ENCODE measurements around the gene ZNF775.
"Not testable (repeated sequence)": the region's sequence is repeated elsewhere in the genome, so short reads cannot be mapped to it uniquely, and the experiment has no call there.

Gene ZNF775

GRCh38 chr7:150383710-150384397 lies 4.7 kb downstream of the ZNF775 start:
- no peak for DNase-seq

GRCh38 chr7:150384406-150385301 lies 5.5 kb downstream of the ZNF775 start:
- DNase-seq = no peak

DNA sequence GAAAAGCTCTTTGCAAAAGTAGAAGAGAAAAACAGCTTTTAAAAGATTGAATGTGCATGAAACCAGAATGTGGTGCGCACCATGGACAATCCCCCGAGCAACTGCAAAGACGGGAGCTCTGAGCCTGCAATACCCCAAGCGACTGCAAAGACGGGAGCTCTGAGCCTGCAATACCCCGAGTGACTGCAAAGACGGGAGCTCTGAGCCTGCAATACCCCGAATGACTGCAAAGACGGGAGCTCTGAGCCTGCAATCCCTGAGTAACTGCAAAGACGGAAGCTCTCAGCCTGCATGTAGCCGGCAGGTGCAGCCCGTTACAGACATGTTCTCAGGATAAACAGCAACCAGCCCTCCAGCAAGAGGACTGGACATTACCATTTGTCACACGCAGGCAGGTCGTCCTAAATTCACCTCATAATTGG lies 6.2 kb downstream of the ZNF775 start:
- no peak for DNase-seq

GRCh38 chr7:150385884-150386283 lies 6.8 kb downstream of the ZNF775 start:
- not testable (repeated sequence) for DNase-seq

DNA sequence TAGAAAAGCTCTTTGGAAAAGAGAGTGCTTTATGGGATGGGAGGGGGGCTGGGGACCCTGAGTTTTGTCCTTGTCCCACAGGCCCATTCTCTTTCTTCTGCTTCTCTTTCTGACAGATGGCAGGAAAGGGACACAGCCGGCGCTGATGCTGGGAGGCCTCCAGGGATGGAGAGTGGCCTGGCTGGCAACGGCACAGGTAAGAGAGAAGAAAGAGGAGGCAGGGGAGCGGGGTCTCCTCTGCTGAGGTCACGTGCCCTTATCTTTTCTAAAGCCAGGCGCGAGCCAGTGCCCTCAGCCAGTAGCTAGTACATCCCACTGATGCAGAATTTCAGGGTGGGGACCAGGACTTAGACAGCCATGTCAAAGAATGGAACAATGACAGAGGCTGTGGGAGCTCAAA lies 9.2 kb downstream of the ZNF775 start:
- DNase-seq = no peak

- no peak for DNase-seq
Measured at GRCh38 chr7:150388709-150389531, 9.8 kb downstream of the ZNF775 start.

DNA sequence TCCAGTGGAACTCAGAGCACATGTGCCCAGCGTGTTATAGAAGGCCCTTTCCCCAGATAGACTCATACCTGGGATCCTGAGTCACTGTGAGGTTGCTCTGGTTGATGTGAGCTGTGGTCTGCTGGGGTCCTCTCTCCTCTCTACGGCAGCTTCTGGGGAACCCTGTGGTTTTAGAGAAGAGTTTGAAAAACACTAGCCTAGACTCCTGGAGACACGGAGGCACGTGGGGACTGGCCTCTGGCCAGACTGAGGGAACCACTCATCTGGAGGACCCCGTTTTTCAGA lies 10.3 kb downstream of the ZNF775 start:
- DNase-seq = no peak

DNA sequence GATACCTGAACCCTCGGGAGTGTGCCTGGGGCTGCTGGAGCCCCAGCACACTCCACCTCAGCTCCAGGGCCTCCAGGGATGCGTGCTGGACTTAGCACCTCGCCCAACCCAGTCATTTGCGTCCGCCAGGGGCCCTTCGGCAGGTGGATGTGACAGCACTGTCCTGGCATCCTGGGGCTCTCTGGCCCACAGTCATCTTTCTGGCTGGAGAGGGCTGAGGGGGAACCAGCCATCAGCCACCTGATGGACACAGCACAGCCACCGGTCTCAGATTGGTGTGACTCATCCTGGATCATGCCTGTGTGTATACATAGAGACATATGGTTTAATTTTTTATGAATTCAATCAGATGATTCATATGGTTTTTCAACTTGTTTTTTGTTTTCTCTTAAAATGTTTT lies 11.1 kb downstream of the ZNF775 start:
- DNase-seq = no peak

DNA sequence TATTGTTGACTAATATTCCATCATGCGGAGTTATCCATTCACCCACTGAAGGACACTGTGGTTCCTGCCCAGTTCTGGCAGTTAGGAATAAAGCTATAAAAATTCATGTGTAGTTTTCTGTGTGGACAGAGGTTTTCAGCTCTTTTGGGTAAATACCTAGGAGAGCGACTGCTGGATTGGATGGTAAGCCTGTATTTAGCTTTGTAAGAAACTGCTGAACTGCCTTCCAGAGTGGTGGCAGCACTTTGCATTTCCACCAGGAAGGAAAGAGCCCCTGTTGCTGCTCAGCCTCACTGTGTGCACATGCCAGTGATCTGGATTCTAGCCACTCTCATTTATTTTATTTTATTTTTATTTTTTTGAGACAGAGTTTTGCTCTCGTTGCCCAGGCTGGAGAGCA lies 14.2 kb downstream of the ZNF775 start:
- DNase-seq = no peak

DNA sequence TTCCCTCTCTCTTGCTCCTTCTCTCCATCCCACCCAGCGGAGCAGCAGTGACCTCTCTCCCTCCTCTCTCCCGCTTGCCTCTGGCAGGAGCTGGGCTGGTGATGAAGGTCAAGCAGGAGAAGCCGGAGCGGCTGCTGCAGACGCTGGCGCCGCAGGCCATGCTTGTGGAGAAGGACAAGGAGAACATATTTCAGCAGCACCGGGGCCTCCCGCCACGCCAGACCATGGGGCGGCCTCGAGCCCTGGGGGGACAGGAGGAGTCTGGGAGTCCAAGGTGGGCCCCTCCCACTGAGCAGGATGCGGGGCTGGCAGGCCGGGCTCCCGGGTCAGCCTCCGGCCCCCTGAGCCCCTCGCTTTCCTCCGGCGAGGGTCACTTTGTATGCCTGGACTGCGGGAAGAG lies 17.3 kb downstream of the ZNF775 start:
- no peak for DNase-seq

GRCh38 chr7:150396851-150397260 lies 17.7 kb downstream of the ZNF775 start:
- DNase-seq = no peak

GRCh38 chr7:150397346-150398107 lies 18.4 kb downstream of the ZNF775 start:
- no peak for DNase-seq

DNA sequence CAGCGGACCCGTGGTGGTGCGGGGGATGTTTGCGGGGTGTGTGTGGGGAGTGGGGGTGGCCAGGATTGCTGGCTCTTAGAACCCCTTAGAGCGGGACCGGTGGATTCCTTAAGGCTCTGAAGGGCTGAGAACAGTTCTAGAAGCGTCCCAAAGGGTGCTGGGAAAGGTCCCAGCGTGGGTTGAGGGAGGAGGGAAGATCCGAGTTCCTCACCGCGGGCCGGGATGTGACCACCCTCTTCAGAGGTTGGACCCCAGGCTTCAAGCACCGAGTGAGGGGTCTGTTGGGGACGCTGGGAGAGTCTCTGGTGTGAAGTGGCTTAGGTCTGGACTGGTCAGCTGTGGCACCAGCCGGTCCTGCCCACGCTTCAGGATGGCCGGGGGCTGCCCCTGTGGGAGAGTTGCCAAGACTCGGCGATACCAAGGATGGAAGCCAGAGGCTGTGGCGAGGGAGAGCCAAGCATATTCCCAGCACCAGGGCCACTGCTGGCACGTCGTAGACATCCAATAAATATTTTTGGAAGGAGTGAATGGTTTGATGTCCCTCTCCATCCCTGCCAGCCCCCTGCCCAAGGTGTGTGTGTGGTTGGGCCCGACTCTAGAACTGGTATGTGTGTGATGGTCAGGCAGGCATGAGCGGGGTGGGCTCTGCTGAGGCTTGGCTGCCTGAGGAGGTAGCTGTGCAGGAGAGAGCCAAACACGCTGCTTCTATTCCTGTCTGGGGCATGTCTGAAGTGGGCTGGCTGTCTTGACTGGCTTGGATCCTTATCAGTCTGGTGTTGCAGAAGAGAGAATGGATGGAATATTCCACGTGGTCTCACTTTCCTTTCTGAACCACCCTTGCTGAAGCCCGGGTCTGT lies 19.2 kb downstream of the ZNF775 start:
- no peak for DNase-seq

DNA sequence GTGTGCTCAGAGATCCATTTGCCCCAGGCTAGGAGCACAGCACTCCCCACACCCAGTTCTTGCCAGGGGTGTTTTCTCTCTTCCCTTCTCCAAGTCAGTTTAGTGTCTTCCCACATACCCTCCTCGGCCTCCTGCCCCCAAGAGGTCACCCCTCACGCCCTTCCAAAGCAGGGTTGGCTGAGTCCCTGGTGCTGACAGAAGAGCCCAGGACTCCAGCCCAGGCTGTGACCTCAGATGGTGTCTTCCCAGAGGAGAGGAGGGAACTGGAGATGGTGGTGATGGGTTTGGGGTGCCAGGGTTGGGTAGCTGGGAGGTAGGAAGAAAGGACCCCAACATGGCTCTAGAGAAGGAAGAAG lies 19.8 kb downstream of the ZNF775 start:
- DNase-seq = no peak

DNA sequence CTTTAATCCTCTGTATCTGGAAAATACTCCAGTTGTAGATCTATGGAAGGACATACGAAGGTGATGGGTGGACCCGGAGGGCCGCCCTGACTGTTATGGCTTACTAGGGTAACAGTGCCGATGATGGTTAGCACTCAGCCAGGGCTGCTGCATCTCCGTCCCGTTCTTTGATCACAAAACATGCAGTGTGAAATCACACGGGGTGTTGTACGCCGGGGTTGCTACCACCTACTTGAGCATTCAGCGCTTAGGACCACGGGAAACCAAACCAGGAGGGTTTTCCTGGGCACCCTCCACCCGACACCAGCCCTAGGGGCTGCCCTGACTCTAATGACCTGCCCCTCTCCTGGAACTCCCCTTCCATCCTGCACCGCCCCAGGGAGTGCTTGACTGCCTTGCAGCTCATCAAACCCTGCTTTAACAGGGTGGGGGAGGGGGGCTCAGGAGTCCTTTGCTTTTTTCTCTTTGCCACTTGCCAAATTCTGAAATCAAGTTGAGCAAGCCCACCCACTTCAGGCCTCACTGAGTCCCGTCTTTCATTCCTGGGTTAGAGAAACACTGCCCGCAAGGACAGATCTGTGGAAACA lies 20.4 kb downstream of the ZNF775 start:
- no peak for DNase-seq

- DNase-seq = no peak
Measured at GRCh38 chr7:150400008-150400787, 21.1 kb downstream of the ZNF775 start.

GRCh38 chr7:150400788-150401423 lies 21.8 kb downstream of the ZNF775 start:
- no peak for DNase-seq

DNA sequence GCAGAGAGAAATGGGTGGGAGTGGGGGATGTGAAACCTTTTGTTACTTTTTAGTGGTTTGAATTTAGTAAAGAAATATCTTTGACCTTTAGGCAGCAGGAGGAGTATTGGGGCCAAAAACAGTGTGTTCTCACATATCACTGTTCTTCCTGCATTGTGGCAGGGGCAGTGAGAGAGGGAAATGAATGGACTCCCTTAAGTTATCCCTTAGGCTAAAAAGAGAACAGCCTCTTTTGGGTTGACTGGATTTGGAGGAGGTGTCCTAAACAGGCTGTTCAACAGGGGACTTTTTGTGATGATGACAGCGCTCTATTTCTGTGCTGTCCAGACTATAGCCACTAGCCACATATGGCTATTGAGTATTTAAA lies 22.3 kb downstream of the ZNF775 start:
- no peak for DNase-seq

DNA sequence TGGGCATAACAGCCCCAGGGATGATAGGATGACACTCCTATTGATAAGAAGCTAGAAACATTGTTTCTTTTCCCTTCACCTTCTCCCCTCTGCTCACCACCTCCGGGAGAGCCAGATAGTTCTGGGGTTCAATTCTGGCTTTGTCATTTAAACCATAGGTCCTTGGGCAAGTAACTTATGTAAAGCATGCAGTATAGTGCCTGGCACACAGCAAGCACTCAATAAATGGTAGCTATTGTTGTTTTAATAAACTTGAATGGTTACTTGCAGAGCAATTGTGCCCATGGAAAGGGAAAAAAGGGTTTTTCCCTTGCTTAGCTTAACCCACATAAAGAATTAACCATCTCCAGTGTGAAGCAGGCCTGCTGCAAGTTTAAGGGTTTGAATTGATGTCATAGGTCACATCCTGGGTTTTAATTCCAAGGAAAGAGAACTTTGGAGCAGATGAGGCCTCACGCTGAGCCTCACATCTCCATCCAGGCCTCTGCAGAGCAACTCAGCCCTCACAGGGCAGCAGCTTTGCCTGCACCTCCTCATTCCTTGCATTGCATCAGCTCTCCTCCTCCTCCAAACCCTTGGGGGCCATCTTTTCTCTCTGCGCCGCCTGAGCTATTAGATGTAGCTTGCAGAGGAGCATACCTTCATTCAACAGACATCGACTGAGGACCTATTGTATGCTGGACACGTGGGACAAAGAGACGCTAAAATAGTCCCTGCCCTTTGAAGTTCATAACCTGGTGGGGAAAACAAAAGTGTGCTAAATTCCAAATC lies 22.9 kb downstream of the ZNF775 start:
- DNase-seq = no peak
